ENCODE data around the gene DPYSL4.

DPYSL4 gene

GRCh38 chr10:132197271-132198067, 10.7 kb downstream of the DPYSL4 start:
- DNase-seq: no peak

GRCh38 chr10:132198068-132198370, 11.3 kb downstream of the DPYSL4 start:
- no peak for DNase-seq

- DNase-seq: no peak
Measured at GRCh38 chr10:132198381-132199181, 11.8 kb downstream of the DPYSL4 start.

GRCh38 chr10:132199268-132199853, 12.6 kb downstream of the DPYSL4 start:
- DNase-seq: no peak

GRCh38 chr10:132199854-132200311, 13.1 kb downstream of the DPYSL4 start:
- DNase-seq: no peak

GRCh38 chr10:132200344-132201110, 13.8 kb downstream of the DPYSL4 start:
- DNase-seq: no peak

- DNase-seq: no peak
Measured at GRCh38 chr10:132201111-132201969, 14.6 kb downstream of the DPYSL4 start.

- DNase-seq: no peak
Measured at GRCh38 chr10:132202070-132202970, 15.6 kb downstream of the DPYSL4 start.

GRCh38 chr10:132203256-132204077, 16.7 kb downstream of the DPYSL4 start:
- DNase-seq: no peak

- no peak for DNase-seq
Measured at GRCh38 chr10:132204078-132204780, 17.5 kb downstream of the DPYSL4 start.

- DNase-seq: no peak
Measured at GRCh38 chr10:132204781-132205473, 18.2 kb downstream of the DPYSL4 start.

- DNase-seq: no peak
Measured at GRCh38 chr10:132205650-132206376, 19.1 kb downstream of the DPYSL4 start.

- no peak for DNase-seq
Measured at GRCh38 chr10:132206377-132206745, 19.6 kb downstream of the DPYSL4 start.

- no peak for DNase-seq
Measured at GRCh38 chr10:132206806-132207535, 20.2 kb downstream of the DPYSL4 start.

GRCh38 chr10:132207536-132208461, 21.1 kb downstream of the DPYSL4 start:
- DNase-seq: no peak

- no peak for DNase-seq
Measured at GRCh38 chr10:132208462-132209050, 21.8 kb downstream of the DPYSL4 start.

Measured in kidney glomerular epithelial cell (primary cell).